KBM-7 (cell line): Measurements from ENCODE around the gene CALB2.
A peak's percentile ranks its signal among the peaks of the same experiment; 100 is the strongest.

Source experiments
- DNase-seq: peaks from one replicate; pipeline ENCODE4 v3.0.0-alpha.2; 2015
- in situ Hi-C: fragments of 300-500 bp; cut with MboI; formaldehyde crosslinking; loops from 2 replicates; pipeline ENCODE4 v1.14.3; 2020; ENCODE audit warnings: low sequenced_read_pairs, low pct_unique_long_range_greater_than_20kb, mixed read lengths

The CALB2 gene

DNA sequence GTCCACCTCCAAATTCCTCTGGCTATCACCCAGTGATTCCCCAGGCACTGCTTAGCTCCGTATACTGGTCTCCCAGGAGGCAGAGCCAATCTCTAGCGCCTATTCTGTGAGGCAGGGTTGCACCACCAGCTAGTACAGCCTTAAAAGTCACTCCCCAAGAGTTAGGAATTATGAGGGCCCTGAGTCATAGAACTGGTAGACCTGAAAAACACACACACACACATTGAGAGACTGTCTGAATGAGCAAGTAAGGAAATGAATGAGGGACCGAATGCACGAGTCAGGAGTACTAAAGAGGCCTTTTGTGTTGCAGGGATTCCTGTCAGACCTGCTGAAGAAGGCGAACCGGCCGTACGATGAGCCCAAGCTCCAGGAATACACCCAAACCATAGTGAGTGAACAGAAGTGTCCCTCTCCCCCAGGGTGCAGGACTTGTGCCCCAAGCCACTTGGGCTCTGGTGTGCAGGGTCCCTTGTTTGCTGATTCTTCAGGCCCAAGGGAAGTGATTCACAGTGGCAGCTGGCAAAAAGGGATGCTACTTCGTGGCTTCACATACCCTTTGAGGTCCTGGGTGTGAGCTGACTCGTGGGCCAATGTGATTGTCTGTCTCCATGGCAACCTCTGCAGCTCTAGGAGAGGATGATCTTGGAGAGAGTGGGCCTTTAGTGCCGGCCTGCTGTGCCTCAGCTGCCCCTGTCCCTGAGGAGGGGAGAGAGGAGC lies 24.7 kb downstream of the CALB2 start:
- in situ Hi-C loops: no loop called here
- no peak for DNase-seq

DNA sequence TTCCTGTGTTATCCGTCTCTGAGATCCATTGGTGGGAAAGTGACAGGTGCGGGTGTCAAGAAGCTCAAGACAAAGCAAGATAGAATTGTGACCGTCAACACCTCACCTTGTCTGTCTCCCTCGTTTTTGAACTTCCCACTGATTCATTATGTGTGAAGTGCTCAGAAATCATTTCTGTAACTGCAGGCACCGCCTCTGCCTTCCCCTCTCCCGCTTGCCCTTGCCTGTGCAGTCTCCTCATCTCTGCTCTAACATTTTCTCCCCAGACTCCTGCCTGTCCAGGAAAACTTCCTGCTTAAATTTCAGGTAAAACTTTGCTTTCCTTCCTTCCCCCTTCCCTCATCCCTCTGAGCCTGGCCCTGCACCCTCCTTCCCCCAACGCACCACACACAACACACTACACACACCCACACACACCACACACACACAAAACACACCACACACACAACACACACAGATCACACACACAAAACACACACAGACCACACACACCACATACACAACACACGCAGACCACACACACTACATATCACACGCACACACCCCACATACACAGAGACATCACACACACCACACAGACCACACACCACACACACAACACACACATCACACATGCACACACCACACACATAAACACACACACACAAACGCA lies 25.7 kb downstream of the CALB2 start:
- DNase-seq: no peak

GRCh38 chr16:71387045-71387871 lies 28.7 kb downstream of the CALB2 start:
- in situ Hi-C loops: no loop called here
- no peak for DNase-seq

More for the DNA sequence above, 25.7 kb downstream of the CALB2 start:
- in situ Hi-C loops: no loop called here

- no peak for DNase-seq
- in situ Hi-C loops: no loop called here
These were observed 30.8 kb downstream of the CALB2 start for GRCh38 chr16:71389330-71389729.

DNA sequence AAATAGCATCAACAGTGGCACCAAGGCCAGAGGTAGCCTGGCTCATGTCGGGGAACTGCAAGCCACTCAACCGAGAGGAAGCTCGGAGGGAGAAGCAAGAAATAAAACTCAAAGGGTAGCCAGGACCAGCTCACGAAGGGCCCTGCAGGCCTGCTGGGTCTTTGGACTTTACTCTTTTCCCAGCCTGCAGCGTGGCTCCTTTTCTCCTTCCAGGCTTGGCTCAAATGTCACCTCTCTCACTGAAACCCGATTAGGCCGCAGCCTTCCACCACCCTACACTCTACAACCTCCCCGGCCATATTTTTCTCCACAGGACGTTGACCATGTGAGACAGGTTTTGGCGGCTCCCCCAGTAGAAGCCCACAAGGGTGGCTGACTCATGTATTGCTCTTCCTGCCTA lies 38.1 kb downstream of the CALB2 start:
- in situ Hi-C loops: no loop called here
- no peak for DNase-seq

DNA sequence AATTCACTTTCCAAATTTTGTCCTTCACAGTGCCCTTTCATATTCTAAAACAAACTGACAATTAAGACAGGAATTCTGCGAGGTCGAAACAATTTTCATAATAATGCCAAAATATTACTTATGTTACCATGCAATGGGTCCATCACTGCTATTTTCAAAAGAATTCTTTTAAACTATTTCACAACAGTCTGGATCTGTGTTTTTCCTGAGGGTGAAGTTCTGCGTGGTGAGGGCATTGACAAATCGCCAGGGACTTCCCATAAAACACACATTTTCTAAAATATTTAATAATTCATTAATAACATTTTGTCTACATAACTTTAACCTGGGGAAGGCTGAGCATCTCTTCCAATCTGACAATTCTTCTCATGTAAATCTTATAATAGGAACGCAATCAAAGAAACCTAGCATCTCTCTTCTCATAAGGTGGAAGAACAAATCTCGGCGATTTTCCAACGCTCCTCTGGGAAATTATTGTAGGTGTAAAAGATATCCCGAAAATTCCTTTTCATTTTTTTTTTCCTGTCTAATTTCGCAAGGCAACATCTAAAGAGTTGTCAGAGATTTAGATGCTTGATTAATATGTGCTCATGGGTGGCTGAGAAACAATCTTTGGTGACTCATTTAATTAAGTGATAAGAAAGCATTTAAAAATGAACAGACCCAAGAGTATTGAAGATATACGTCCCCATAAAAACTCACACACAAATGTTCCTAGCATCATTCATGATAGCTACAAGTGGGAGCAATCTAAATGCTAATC lies 41.5 kb downstream of the CALB2 start:
- DNase-seq: no peak
- in situ Hi-C loops: no loop called here

GRCh38 chr16:71402007-71402406 lies 43.5 kb downstream of the CALB2 start:
- in situ Hi-C loops: no loop called here

GRCh38 chr16:71402674-71403073 lies 44.2 kb downstream of the CALB2 start:
- no peak for DNase-seq
- in situ Hi-C loops: no loop called here

More at GRCh38 chr16:71402007-71402406, 43.5 kb downstream of the CALB2 start:
- DNase-seq: no peak

DNA sequence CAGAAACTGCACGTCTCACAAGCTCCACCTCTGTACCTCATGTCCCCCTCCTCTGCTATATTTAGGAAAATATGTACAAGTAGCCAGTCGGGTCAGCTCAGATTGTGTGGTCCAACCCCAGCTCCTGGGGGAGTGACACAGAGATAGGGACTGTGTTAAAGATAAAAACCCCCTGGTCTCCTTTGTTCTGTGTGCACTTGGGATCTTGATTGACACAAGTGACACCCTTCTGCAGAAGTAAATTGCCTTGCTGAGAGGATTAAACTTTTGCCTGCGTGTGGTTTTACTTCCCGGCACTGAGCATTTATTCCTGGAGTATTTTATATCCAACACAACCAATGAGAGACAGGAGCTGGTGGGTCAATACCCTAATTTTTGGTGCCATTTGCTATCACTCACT lies 45.8 kb downstream of the CALB2 start:
- in situ Hi-C loops: no loop called here

DNA sequence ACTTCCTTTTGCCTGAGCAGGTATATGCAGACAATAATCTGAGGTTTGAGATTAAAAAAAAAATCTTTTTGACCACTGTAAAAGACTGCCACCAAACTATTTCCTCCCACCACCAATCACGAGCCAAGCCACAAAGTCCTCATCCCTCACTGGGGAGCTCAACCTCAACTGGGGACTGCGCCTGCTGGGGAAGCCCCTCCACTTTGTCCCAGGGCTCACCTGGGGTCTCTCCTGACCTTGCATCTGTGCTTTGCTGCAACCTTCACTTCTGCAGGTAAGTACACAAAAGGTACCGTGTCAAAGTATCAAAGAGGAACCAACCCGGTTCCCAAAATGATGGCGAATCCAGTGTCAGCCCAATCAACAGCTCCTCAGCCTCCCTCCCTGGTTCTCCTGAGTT lies 47.8 kb downstream of the CALB2 start:
- in situ Hi-C loops: no loop called here
- DNase-seq: no peak

More for the DNA sequence above, 45.8 kb downstream of the CALB2 start:
- DNase-seq: no peak

DNA sequence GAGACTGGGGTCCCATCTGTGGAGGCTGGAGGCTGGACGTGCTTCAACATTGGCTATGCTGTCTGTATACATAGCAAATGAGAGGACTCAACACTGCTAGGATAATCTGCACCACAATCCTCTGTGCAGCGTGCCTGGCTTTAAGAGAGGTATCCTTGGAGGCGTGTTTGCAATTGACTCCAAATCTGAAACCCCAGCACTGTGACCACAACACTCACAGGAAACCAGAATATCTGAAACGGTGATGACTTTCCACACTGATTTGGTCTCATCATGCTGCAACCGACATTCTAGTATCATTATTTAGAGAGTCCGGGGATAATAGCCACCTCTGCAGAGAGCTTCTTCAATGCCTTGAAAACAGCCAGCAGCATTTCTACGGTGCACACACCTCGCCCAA lies 48.2 kb downstream of the CALB2 start:
- DNase-seq: no peak
- in situ Hi-C loops: no loop called here

- DNase-seq: peak; percentile 59
- in situ Hi-C loops: no loop called here
These were observed 49.2 kb downstream of the CALB2 start for GRCh38 chr16:71407731-71408130.

DNA sequence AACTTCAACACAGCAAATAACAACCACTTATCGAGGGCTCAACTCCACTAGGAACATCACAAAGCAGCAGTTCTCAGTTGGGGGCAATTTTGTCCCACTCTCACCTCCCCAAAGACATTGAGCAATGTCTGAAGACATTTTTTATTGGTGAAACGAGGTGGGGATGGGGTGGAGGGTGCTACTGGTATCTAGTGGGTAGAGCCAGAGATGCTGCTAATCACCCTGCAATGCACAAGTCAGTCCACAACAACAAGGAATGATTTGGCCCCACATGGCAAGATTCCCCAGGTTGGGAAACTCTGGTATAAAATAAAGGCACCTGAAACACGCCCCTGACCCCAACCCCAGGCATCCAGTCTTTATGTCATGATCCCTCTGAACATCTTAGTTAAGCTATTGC lies 50.0 kb downstream of the CALB2 start:
- in situ Hi-C loops: no loop called here
- DNase-seq: peak; percentile 6

GRCh38 chr16:71409011-71409775 lies 50.7 kb downstream of the CALB2 start:
- DNase-seq: no peak
- in situ Hi-C loops: no loop called here

GRCh38 chr16:71410146-71410545 lies 51.6 kb downstream of the CALB2 start:
- DNase-seq: no peak
- in situ Hi-C loops: no loop called here

DNA sequence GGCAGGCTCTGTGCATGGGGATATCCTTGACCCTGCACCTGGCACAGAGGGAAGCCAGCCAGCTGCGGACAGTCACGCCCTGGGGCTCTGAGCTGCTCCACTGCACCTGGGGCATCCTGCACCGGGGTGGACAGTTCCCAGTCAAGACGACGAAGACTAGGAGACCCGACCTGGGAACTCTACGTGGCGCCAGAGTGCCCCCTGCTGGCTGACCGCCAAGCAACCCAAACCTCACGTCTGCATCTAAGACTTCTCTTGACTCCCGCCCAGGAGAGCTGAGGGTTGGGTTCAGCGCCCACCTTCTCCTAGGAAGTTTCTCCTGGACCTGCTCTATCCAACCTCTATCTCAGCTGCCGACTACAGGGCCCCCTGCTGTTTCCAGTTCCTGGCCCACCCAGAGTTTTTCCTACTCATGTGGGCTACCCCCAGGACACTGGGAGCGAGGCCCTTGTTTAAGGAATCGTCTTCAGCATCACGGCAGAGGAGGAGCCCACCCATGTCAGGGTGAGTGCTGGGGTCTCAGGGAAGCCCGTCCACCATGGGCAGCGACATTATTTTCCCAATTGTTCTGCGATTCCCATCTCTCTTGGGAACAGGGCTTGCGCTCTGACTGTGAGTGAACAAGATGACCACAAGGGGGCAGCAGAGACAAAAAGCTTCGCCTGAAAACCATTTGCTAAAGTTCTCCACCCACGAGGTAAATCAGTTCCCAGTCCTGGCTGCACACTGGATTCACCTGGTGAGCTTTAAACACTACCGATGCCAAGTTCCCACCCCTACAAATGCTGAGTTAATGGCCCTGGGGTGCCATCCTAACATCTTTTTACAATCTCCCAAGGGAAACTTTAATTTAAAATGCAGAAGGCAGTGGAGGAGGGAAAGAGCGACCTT lies 54.0 kb downstream of the CALB2 start:
- in situ Hi-C loops: no loop called here
- DNase-seq: peak; percentile 70

GRCh38 chr16:71413341-71413740 lies 54.8 kb downstream of the CALB2 start:
- no peak for DNase-seq
- in situ Hi-C loops: no loop called here

GRCh38 chr16:71414038-71414437 lies 55.5 kb downstream of the CALB2 start:
- in situ Hi-C loops: no loop called here
- no peak for DNase-seq
